Measurements from ENCODE around the gene DBN1.

GRCh38 chr5:177511796-177512675 is 38.6 kb upstream of the DBN1 start:
- TF ChIP-seq CTCF (conservative IDR thresholded peaks at IDR 0.05 in 1 of 2, IDR thresholded peaks at IDR 0.05 in 1 of 2; ENCODE audit: low read depth in 1 of 2, low read length in 2 of 2), result no peak
- no peak for TF ChIP-seq EZH2 (IDR thresholded peaks at IDR 0.05; ENCODE audit: low read length, missing control alignments)

Measured in fibroblast of lung (primary cell).